ENCODE data around the gene NT5DC4.

GRCh38 chr2:112777036-112777435 is 56.2 kb downstream of the NT5DC4 start:
- TF ChIP-seq POLR2AphosphoS5 (IDR thresholded peaks at IDR 0.05) (no peak), CTCF (IDR thresholded peaks at IDR 0.05) (no peak)
